Mesothelial cell of epicardium (in vitro differentiated cells): ENCODE measurements around the gene VPS18. TPM values are rescaled to one million over a fixed set of nuclear protein-coding genes. Genes with fewer than 3 reads are reported as not detected.
"Not testable (repeated sequence)": the region's sequence is repeated elsewhere in the genome, so short reads cannot be mapped to it uniquely, and the experiment has no call there.

ENCODE experiments used
- DNase-seq, 2 experiments: peaks; one replicate each; pipeline ENCODE4 v3.0.0; 2021; ENCODE audit warnings: low spot score in 2 of 2; ENCODE audit not compliant: unreplicated experiment in 2 of 2
- H3K27ac Mint-ChIP-seq: 2 replicates; pipeline ENCODE4 v1.8.0; 2021; ENCODE audit warnings: mixed read lengths
- H3K27me3 Mint-ChIP-seq: 2 replicates; pipeline ENCODE4 v1.8.0; 2021; ENCODE audit warnings: low read depth, mixed read lengths
- H3K36me3 Mint-ChIP-seq: 2 replicates; pipeline ENCODE4 v1.8.0; 2021; ENCODE audit warnings: mixed read lengths
- H3K4me1 Mint-ChIP-seq: 2 replicates; pipeline ENCODE4 v1.8.0; 2021; ENCODE audit warnings: mixed read lengths
- H3K4me3 Mint-ChIP-seq: 2 replicates; pipeline ENCODE4 v1.8.0; 2021; ENCODE audit warnings: mild to moderate bottlenecking, moderate library complexity, mixed read lengths
- H3K9me3 Mint-ChIP-seq: 2 replicates; pipeline ENCODE4 v1.8.0; 2021; ENCODE audit warnings: mixed read lengths
- CTCF ChIP-seq: fragments of 200-600 bp; sonication (generic); IDR thresholded peaks from one replicate; pipeline ENCODE4 v1.5.0; 2021; ENCODE audit warnings: antibody characterized with exemption; ENCODE audit not compliant: unreplicated experiment
- total RNA-seq: library from RNA; stranded (reverse); gene quantifications from 3 replicates; pipeline ENCODE4 v1.2.1, GENCODE V29; 2021

VPS18 gene
- total RNA-seq, 1 donor from 2014 or later: 30.1 TPM

DNA sequence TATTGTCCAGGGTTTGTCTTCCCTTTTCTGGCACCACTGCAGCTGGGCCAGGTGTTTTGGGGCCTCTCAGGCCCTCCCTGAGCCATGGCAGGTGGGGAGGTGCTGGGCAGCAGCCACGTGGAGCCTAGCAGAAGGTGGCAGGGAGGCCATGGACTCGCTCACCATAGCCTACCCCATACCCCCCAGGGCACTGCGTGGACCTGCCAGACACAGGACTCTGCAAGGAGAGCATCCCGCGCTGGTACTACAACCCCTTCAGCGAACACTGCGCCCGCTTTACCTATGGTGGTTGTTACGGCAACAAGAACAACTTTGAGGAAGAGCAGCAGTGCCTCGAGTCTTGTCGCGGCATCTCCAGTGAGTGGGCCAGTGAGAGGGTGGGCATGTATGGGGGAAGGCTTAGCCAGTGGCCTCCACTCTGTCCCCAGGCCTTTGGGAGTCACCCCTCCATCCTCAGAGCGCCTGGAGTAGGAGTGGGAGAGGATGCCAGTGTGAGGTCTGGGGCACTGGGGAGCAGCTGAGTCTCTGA lies 38.5 kb upstream of the VPS18 start:
- Mint-ChIP-seq H3K4me3 (no peak overlapping the region), H3K27me3 (no peaks in the 10 kb centered on the region), H3K4me1 (peaks cover 26% of the 10 kb centered on the region), H3K9me3 (no peaks in the 10 kb centered on the region), H3K27ac (peak overlapping the region; percentile 78), H3K36me3 (peaks cover 15% of the 10 kb centered on the region)
- no peak for TF ChIP-seq CTCF
- DNase-seq: no peak

GRCh38 chr15:40856746-40857145 lies 37.5 kb upstream of the VPS18 start:
- Mint-ChIP-seq H3K27ac (peak overlapping the region; percentile 98), H3K4me3 (no peak overlapping the region), H3K4me1 (peaks cover 26% of the 10 kb centered on the region), H3K9me3 (no peaks in the 10 kb centered on the region), H3K27me3 (no peaks in the 10 kb centered on the region), H3K36me3 (peaks cover 10% of the 10 kb centered on the region)
- no peak for TF ChIP-seq CTCF
- DNase-seq: no peak

DNA sequence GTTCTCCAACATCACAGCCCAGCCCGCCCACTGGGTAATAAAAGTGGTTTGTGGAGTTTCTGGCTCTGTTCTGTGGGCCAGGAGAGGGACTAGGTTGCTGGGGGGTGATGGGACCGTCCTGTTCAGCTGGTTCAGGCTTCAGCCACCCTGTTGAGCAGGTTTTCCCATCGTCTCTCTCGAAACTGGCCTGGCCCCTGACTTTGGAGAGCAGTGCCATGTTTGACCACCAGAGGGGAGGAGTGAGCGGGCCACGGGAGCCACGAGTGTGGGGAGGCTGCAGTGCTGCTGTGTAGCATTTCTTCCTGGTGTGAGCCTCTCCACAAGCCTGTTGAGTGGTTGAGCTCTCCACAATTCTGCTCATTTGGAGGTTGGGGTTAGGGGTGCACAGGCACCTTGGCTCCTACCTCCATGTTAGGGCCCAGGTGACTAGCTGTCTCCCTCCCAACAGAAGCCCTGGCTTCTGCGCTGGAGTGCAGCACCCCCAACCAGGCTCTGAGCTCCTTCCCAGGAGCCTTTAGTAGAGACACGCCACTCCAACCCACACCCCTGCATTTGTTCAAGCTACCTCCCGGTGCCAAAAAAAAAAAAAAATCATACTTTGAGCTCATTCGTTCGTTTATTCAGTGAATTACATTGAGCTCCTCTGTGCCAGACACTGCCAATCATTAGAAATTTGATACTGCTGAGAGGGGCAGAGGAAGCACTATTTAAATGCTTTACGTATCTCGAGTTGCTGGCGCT lies 36.5 kb upstream of the VPS18 start:
- peak; percentile 96 for TF ChIP-seq CTCF
- H3K36me3 Mint-ChIP-seq: peaks cover 7% of the 10 kb centered on the region
- H3K4me1 Mint-ChIP-seq: peaks cover 26% of the 10 kb centered on the region
- H3K27ac Mint-ChIP-seq: peak overlapping the region; percentile 98
- no peaks in the 10 kb centered on the region for H3K27me3 Mint-ChIP-seq
- no peak overlapping the region for H3K4me3 Mint-ChIP-seq
- peak; percentile 70 to 96 for DNase-seq
- no peaks in the 10 kb centered on the region for H3K9me3 Mint-ChIP-seq

GRCh38 chr15:40858706-40859105 lies 35.5 kb upstream of the VPS18 start:
- Mint-ChIP-seq H3K27me3 (no peaks in the 10 kb centered on the region), H3K4me3 (no peak overlapping the region), H3K9me3 (no peaks in the 10 kb centered on the region), H3K4me1 (peaks cover 26% of the 10 kb centered on the region), H3K36me3 (peaks cover 7% of the 10 kb centered on the region), H3K27ac (peak overlapping the region; percentile 88)
- TF ChIP-seq CTCF: no peak
- no peak for DNase-seq

GRCh38 chr15:40859206-40859851 lies 34.9 kb upstream of the VPS18 start:
- peaks cover 26% of the 10 kb centered on the region for H3K4me1 Mint-ChIP-seq
- H3K27me3 Mint-ChIP-seq: no peaks in the 10 kb centered on the region
- H3K27ac Mint-ChIP-seq: peak overlapping the region; percentile 88
- peaks cover 7% of the 10 kb centered on the region for H3K36me3 Mint-ChIP-seq
- TF ChIP-seq CTCF: peak; percentile 46
- H3K4me3 Mint-ChIP-seq: no peak overlapping the region
- peak; percentile 69 to 86 for DNase-seq
- H3K9me3 Mint-ChIP-seq: no peaks in the 10 kb centered on the region

GRCh38 chr15:40861147-40861546 lies 33.1 kb upstream of the VPS18 start:
- not testable (repeated sequence) for H3K9me3 Mint-ChIP-seq, H3K36me3 Mint-ChIP-seq, H3K27ac Mint-ChIP-seq, H3K27me3 Mint-ChIP-seq, DNase-seq, H3K4me3 Mint-ChIP-seq
- H3K4me1 Mint-ChIP-seq: peaks cover 29% of the 10 kb centered on the region
